A673 (cell line): ENCODE data around the gene TRIM38. TPM values are rescaled to one million over a fixed set of nuclear protein-coding genes. Genes with fewer than 3 reads are reported as not detected.

Source experiments
- BruUV-seq: library from RNA; stranded (reverse); fragments of 400-500 nt; replicated peaks from 2 replicates; lab custom pipeline; 2021; lab: Mats Ljungman, UMichigan
- CTCF ChIA-PET: fragments of 300-600 bp; sonication (Branson Sonifier 250); formaldehyde crosslinking; loops from one replicate; lab custom pipeline; 2022; ENCODE audit warnings: antibody characterized with exemption; lab: Charles Lee
- POLR2A ChIA-PET: fragments of 300-600 bp; sonication (Branson Sonifier 250); formaldehyde crosslinking; loops from one replicate; lab custom pipeline; 2022; ENCODE audit warnings: antibody characterized with exemption; ENCODE audit not compliant: low non-redundant PET; lab: Charles Lee
- DNase-seq: peaks from one replicate; pipeline ENCODE4 v3.0.0-alpha.2; 2015; ENCODE audit warnings: low spot score
- H3K27ac ChIP-seq: fragments of 200-600 bp; sonication (generic); 2 replicates; pipeline ENCODE4 v1.5.1; 2016; ENCODE audit warnings: mixed run types, low read depth, mild to moderate bottlenecking, mixed read lengths, antibody characterized with exemption, low read length; ENCODE audit not compliant: poor library complexity, severe bottlenecking
- H3K27me3 ChIP-seq: fragments of 200-600 bp; sonication (generic); replicated peaks from 2 replicates; pipeline ENCODE4 v1.6.1; 2017; ENCODE audit warnings: mixed run types, low read depth, mild to moderate bottlenecking, mixed read lengths, antibody characterized with exemption, low read length; ENCODE audit not compliant: insufficient read depth, poor library complexity
- H3K36me3 ChIP-seq: fragments of 200-600 bp; sonication (generic); 2 replicates; pipeline ENCODE4 v1.6.1; 2016; ENCODE audit warnings: mixed run types, mild to moderate bottlenecking, mixed read lengths, antibody characterized with exemption, low read length; ENCODE audit not compliant: insufficient read depth, poor library complexity, severe bottlenecking
- H3K4me1 ChIP-seq: fragments of 200-600 bp; sonication (generic); 2 replicates; pipeline ENCODE4 v1.6.1; 2017; ENCODE audit warnings: mixed run types, mild to moderate bottlenecking, mixed read lengths, antibody characterized with exemption, low read length; ENCODE audit not compliant: insufficient read depth, poor library complexity, severe bottlenecking
- H3K4me3 ChIP-seq: fragments of 200-600 bp; sonication (generic); 2 replicates; pipeline ENCODE4 v1.5.1; 2016; ENCODE audit warnings: low read depth, mixed run types, mild to moderate bottlenecking, mixed read lengths, low read length; ENCODE audit not compliant: poor library complexity, severe bottlenecking
- H3K9me3 ChIP-seq: fragments of 200-600 bp; sonication (generic); 2 replicates; pipeline ENCODE4 v1.6.1; 2016; ENCODE audit warnings: mixed run types, low read depth, mild to moderate bottlenecking, mixed read lengths, antibody characterized with exemption, low read length; ENCODE audit not compliant: poor library complexity, severe bottlenecking
- CTCF ChIP-seq: fragments of 300-800, 200-600 bp; sonication (generic); conservative IDR thresholded peaks from 2 replicates; pipeline ENCODE4 v1.5.1; 2017; ENCODE audit warnings: low read depth, mild to moderate bottlenecking, antibody characterized with exemption, low read length, moderate library complexity, mixed read lengths
- EZH2 ChIP-seq: fragments of 200-600 bp; sonication (generic); IDR thresholded peaks from 2 replicates; pipeline ENCODE4 v1.6.1; 2017; ENCODE audit warnings: borderline replicate concordance, low read depth, mild to moderate bottlenecking, mixed read lengths, antibody characterized with exemption, low read length; ENCODE audit not compliant: poor library complexity, severe bottlenecking
- intact Hi-C: fragments of 100-400 bp; cut with micrococcal nuclease; formaldehyde crosslinking; loops from one replicate; pipeline ENCODE4 v1.10.0; 2022; ENCODE audit not compliant: unreplicated experiment
- total RNA-seq: library from RNA; stranded (reverse); gene quantifications from 2 replicates; pipeline ENCODE4 v1.2.3, GENCODE V29; 2021

Gene TRIM38
- total RNA-seq, 1 experiment from 2014 or later: 9.7 TPM

DNA sequence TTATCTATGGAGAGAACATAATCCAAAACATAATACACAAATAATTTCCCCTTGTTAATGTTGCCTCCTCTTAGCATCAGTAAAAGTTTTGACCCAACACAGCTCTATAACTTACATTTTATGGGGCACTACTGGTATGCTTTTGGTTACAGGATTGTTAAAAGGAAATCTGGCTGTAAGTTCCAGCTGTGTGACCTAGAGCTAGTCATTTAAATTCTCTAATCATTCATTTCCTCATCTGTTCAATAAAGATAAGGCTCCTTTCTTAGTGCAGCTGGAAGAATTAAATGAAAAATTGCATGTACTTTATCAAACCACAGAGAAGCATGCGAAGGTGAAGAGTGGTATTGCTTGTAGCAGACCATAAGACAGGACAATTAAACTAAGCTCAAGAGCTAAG lies 36.7 kb upstream of the TRIM38 start:
- H3K4me1 ChIP-seq: no peaks in the 10 kb centered on the region
- TF ChIP-seq EZH2 (no peak), CTCF (no peak)
- no peaks in the 10 kb centered on the region for H3K36me3 ChIP-seq
- peak; percentile 27 for DNase-seq
- no peak overlapping the region for H3K27ac ChIP-seq
- no peaks in the 10 kb centered on the region for H3K27me3 ChIP-seq
- no peaks in the 10 kb centered on the region for H3K9me3 ChIP-seq
- ChIA-PET POLR2A (no interaction called here), CTCF (no interaction called here)
- intact Hi-C loops: no loop called here
- H3K4me3 ChIP-seq: no peak overlapping the region
- BruUV-seq: no TSS peak

- TF ChIP-seq CTCF (no peak), EZH2 (no peak)
- CTCF ChIA-PET: no interaction called here
- H3K27me3 ChIP-seq: no peaks in the 10 kb centered on the region
- POLR2A ChIA-PET: no interaction called here
- no peak overlapping the region for H3K4me3 ChIP-seq
- H3K36me3 ChIP-seq: no peaks in the 10 kb centered on the region
- no peak overlapping the region for H3K27ac ChIP-seq
- no peaks in the 10 kb centered on the region for H3K9me3 ChIP-seq
- no peak for DNase-seq
- intact Hi-C loops: no loop called here
- BruUV-seq: no TSS peak
- H3K4me1 ChIP-seq: no peaks in the 10 kb centered on the region
Observed at GRCh38 chr6:25927178-25927577, 35.4 kb upstream of the TRIM38 start.

DNA sequence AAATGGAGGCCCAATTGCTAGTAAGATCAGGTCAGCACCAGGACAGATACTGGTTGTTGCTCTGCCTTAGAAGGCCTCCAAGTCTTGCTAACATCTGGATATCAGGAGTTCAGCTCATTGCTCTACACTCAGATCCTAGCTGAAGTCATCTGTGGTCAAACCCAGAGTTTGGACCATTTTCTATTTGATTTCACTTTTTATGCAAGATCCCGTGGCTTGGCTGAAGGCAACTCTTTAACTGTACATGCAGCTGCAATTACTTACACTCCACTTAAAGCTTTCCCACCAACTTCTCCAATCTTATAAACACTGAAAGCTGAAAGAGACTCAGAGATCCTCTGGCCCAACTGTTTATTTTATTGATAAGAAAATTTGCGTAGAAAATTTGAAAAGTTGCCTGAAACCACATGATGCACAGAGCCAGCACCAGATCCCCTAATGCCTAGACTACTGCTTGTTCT lies 34.8 kb upstream of the TRIM38 start:
- Histone ChIP-seq H3K4me3 (no peak overlapping the region), H3K27me3 (no peaks in the 10 kb centered on the region), H3K27ac (no peak overlapping the region), H3K36me3 (no peaks in the 10 kb centered on the region), H3K9me3 (no peaks in the 10 kb centered on the region), H3K4me1 (no peaks in the 10 kb centered on the region)
- ChIA-PET CTCF (no interaction called here), POLR2A (no interaction called here)
- intact Hi-C loops: no loop called here
- no TSS peak for BruUV-seq
- TF ChIP-seq CTCF (no peak), EZH2 (no peak)
- no peak for DNase-seq
